Mesenchymal stem cell (in vitro differentiated cells and primary cell): ENCODE measurements around the gene PRR15L.

Source experiments
- DNase-seq: peaks from one replicate; pipeline ENCODE4 v3.0.0-alpha.2; 2013
- H2AFZ ChIP-seq: one replicate; pipeline ENCODE4 v1.6.1; 2013; ENCODE audit warnings: low read depth, mild to moderate bottlenecking, control low read depth, inconsistent platforms, low read length, moderate library complexity
- H2AK5ac ChIP-seq: 2 replicates; pipeline ENCODE4 v1.6.1; 2013; ENCODE audit warnings: low read length, moderate library complexity, mild to moderate bottlenecking, inconsistent platforms; ENCODE audit not compliant: severe bottlenecking
- H2BK120ac ChIP-seq: one replicate; pipeline ENCODE4 v1.6.1; 2013; ENCODE audit warnings: low read depth, mild to moderate bottlenecking, inconsistent platforms, low read length, moderate library complexity
- H2BK12ac ChIP-seq, 2 experiments: one replicate each; pipeline ENCODE4 v1.6.1; 2013; ENCODE audit warnings: inconsistent platforms in 2 of 2, low read length in 2 of 2, mild to moderate bottlenecking in 2 of 2, moderate library complexity in 2 of 2, control low read depth in 1 of 2
- H2BK15ac ChIP-seq: one replicate; pipeline ENCODE4 v1.6.1; 2013; ENCODE audit warnings: mild to moderate bottlenecking, low read depth, inconsistent platforms; ENCODE audit not compliant: poor library complexity, severe bottlenecking
- H2BK5ac ChIP-seq: 2 replicates; pipeline ENCODE4 v1.6.1; 2013; ENCODE audit warnings: low read depth, mild to moderate bottlenecking, low read length, control low read depth, inconsistent platforms; ENCODE audit not compliant: poor library complexity, severe bottlenecking
- H3K14ac ChIP-seq, 2 experiments: one replicate each; pipeline ENCODE4 v1.6.1; 2013; ENCODE audit warnings: inconsistent platforms in 2 of 2, low read length in 2 of 2, control low read depth in 1 of 2, mild to moderate bottlenecking in 1 of 2, moderate library complexity in 1 of 2
- H3K18ac ChIP-seq, 2 experiments: one replicate each; pipeline ENCODE4 v1.6.1; 2013; ENCODE audit warnings: inconsistent platforms in 2 of 2, low read length in 2 of 2, control low read depth in 1 of 2, low read depth in 1 of 2, mild to moderate bottlenecking in 1 of 2
- H3K23ac ChIP-seq, 2 experiments: one replicate each; pipeline ENCODE4 v1.6.1; 2013; ENCODE audit warnings: inconsistent platforms in 2 of 2, low read length in 2 of 2, mild to moderate bottlenecking in 2 of 2, moderate library complexity in 2 of 2, control low read depth in 1 of 2
- H3K27ac ChIP-seq: 2 replicates; pipeline ENCODE4 v1.5.1; 2013; ENCODE audit warnings: mild to moderate bottlenecking, moderate library complexity, low read length, control low read depth, inconsistent platforms; ENCODE audit not compliant: poor library complexity, severe bottlenecking
- H3K27me3 ChIP-seq, 2 experiments: 2 replicates each; pipeline versions ENCODE4 v1.6.1 to v1.7.0; 2013; ENCODE audit warnings: low read length in 2 of 2, mild to moderate bottlenecking in 2 of 2, moderate library complexity in 2 of 2, control low read depth in 1 of 2, inconsistent platforms in 1 of 2; ENCODE audit not compliant: control insufficient read depth in 1 of 2, insufficient read depth in 1 of 2
- H3K36me3 ChIP-seq, 2 experiments: 2 replicates each; pipeline versions ENCODE4 v1.6.1 to v1.7.0; 2013; ENCODE audit warnings: low read length in 2 of 2, control low read depth in 1 of 2, inconsistent platforms in 1 of 2, low read depth in 1 of 2, mild to moderate bottlenecking in 1 of 2; ENCODE audit not compliant: insufficient read depth in 2 of 2, control insufficient read depth in 1 of 2
- H3K4ac ChIP-seq, 2 experiments: one replicate each; pipeline ENCODE4 v1.6.1; 2013; ENCODE audit warnings: inconsistent platforms in 2 of 2, low read length in 2 of 2, mild to moderate bottlenecking in 2 of 2, moderate library complexity in 2 of 2, control low read depth in 1 of 2, low read depth in 1 of 2
- H3K4me1 ChIP-seq: 2 replicates; pipeline ENCODE4 v1.6.1; 2013; ENCODE audit warnings: low read depth, low read length, control low read depth; ENCODE audit not compliant: control insufficient read depth, insufficient read depth
- H3K4me2 ChIP-seq: 2 replicates; pipeline ENCODE4 v1.6.1; 2013; ENCODE audit warnings: low read length, mild to moderate bottlenecking, inconsistent platforms; ENCODE audit not compliant: poor library complexity, severe bottlenecking
- H3K4me3 ChIP-seq, 2 experiments: 2 replicates each; pipeline versions ENCODE4 v1.5.1 to v1.7.0; 2013; ENCODE audit warnings: low read length in 2 of 2, mild to moderate bottlenecking in 2 of 2, control low read depth in 1 of 2, low read depth in 1 of 2; ENCODE audit not compliant: insufficient read depth in 1 of 2
- H3K79me1 ChIP-seq: replicated peaks from 2 replicates; pipeline ENCODE4 v1.6.1; 2013; ENCODE audit warnings: mild to moderate bottlenecking, control low read depth, low read length, inconsistent platforms; ENCODE audit not compliant: poor library complexity, severe bottlenecking
- H3K9ac ChIP-seq: 2 replicates; pipeline ENCODE4 v1.7.0; 2013; ENCODE audit warnings: mild to moderate bottlenecking, low read length, moderate library complexity
- H3K9me3 ChIP-seq: 2 replicates; pipeline ENCODE4 v1.7.0; 2013; ENCODE audit warnings: mild to moderate bottlenecking, low read length; ENCODE audit not compliant: control insufficient read depth
- H4K8ac ChIP-seq: one replicate; pipeline ENCODE4 v1.6.1; 2013; ENCODE audit warnings: inconsistent platforms, mild to moderate bottlenecking, low read length, moderate library complexity
- H4K91ac ChIP-seq: one replicate; pipeline ENCODE4 v1.6.1; 2013; ENCODE audit warnings: mild to moderate bottlenecking, low read length, inconsistent platforms
- WGBS: methylation state at CpG from one replicate; pipeline ENCODE4 v1.1.7; 2013; ENCODE audit warnings: mixed read lengths; 5-methylcytosine and 5-hydroxymethylcytosine counted together

The PRR15L gene

DNA sequence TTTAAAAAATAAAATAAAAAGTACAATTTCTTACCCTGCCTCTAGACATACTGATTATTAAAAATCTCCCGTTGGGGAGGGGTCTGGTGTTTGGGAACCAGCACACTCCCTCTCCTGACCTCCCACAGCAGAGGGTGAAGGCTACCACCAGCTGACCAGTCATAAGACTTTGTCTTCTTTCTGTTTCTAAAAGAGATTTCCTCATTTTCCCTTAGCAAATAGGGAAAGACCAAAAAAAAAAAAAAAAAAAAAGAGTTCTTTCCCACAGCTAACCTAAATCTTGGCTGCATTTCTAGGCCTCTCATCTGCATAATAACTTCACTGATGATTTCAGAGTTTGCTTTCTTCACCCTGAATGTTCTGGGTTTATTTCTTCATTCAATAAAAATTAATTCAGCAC, 43.5 kb upstream of the PRR15L start:
- no peak overlapping the region for H3K18ac ChIP-seq
- H3K27ac ChIP-seq, result no peak overlapping the region
- H3K4me2 ChIP-seq, result no peak overlapping the region
- H3K4me1 ChIP-seq, result peaks cover 31% of the 10 kb centered on the region
- no peaks in the 10 kb centered on the region for H3K79me1 ChIP-seq
- no peak overlapping the region for H2BK12ac ChIP-seq
- no peak overlapping the region for H3K23ac ChIP-seq
- H3K4me3 ChIP-seq, result no peak overlapping the region
- no peak overlapping the region for H2BK120ac ChIP-seq
- H4K91ac ChIP-seq, result no peak overlapping the region
- H3K36me3 ChIP-seq, result no peaks in the 10 kb centered on the region
- DNase-seq, result peak; percentile 50
- peaks cover 0 to 3% of the 10 kb centered on the region in 2 experiments for H3K27me3 ChIP-seq
- H2AK5ac ChIP-seq, result peak overlapping the region; percentile 62
- no peak overlapping the region for H3K14ac ChIP-seq
- H2AFZ ChIP-seq, result no peak overlapping the region
- H3K9ac ChIP-seq, result no peak overlapping the region
- WGBS, result 100% methylated on average over 1 of the region's 1 CpG
- H2BK5ac ChIP-seq, result no peak overlapping the region
- no peak overlapping the region for H4K8ac ChIP-seq
- no peaks in the 10 kb centered on the region for H3K9me3 ChIP-seq
- H2BK15ac ChIP-seq, result no peak overlapping the region
- H3K4ac ChIP-seq, result peak overlapping the region in 1 of 2 experiments; percentile 38

GRCh38 chr17:47999582-47999981, 41.9 kb upstream of the PRR15L start:
- peak overlapping the region; percentile 44 for H2BK15ac ChIP-seq
- WGBS, result 33% methylated on average over 4 of the region's 4 CpGs

GRCh38 chr17:47998044-47998443, 40.4 kb upstream of the PRR15L start:
- Histone ChIP-seq H2BK15ac (no peak overlapping the region), H3K36me3 (no peaks in the 10 kb centered on the region), H3K14ac (no peak overlapping the region), H2AK5ac (no peak overlapping the region), H3K4me1 (peaks cover 18% of the 10 kb centered on the region), H3K4me2 (no peak overlapping the region), H2BK12ac (peak overlapping the region in 1 of 2 experiments; percentile 15), H3K4me3 (no peak overlapping the region), H3K4ac (no peak overlapping the region), H3K9me3 (no peaks in the 10 kb centered on the region), H3K27ac (no peak overlapping the region), H2AFZ (no peak overlapping the region), H3K18ac (peak overlapping the region in 1 of 2 experiments; percentile 14), H3K27me3 (peaks cover 0 to 20% of the 10 kb centered on the region in 2 experiments), H4K91ac (no peak overlapping the region), H3K9ac (no peak overlapping the region), H3K79me1 (no peaks in the 10 kb centered on the region), H3K23ac (no peak overlapping the region), H2BK120ac (no peak overlapping the region), H2BK5ac (no peak overlapping the region), H4K8ac (no peak overlapping the region)
- WGBS, result 92% methylated on average over 6 of the region's 7 CpGs
- no peak for DNase-seq

More at GRCh38 chr17:47999582-47999981, 41.9 kb upstream of the PRR15L start:
- H3K14ac ChIP-seq, result no peak overlapping the region
- no peak overlapping the region for H3K23ac ChIP-seq
- peak overlapping the region; percentile 84 for H4K8ac ChIP-seq
- H2AFZ ChIP-seq, result peak overlapping the region; percentile 1
- no peak overlapping the region for H3K4ac ChIP-seq
- H3K4me3 ChIP-seq, result no peak overlapping the region
- no peak overlapping the region for H3K27ac ChIP-seq
- H2BK120ac ChIP-seq, result peak overlapping the region; percentile 52
- peak; percentile 39 for DNase-seq
- peak overlapping the region; percentile 27 to 73 for H2BK12ac ChIP-seq
- H3K79me1 ChIP-seq, result no peaks in the 10 kb centered on the region
- no peak overlapping the region for H2BK5ac ChIP-seq
- H2AK5ac ChIP-seq, result no peak overlapping the region
- H3K4me1 ChIP-seq, result peaks cover 27% of the 10 kb centered on the region
- no peak overlapping the region for H3K4me2 ChIP-seq
- H3K9ac ChIP-seq, result peak overlapping the region; percentile 42
- H3K36me3 ChIP-seq, result no peaks in the 10 kb centered on the region
- H3K18ac ChIP-seq, result peak overlapping the region in 1 of 2 experiments; percentile 79
- H4K91ac ChIP-seq, result peak overlapping the region; percentile 65
- peaks cover 0 to 14% of the 10 kb centered on the region in 2 experiments for H3K27me3 ChIP-seq
- H3K9me3 ChIP-seq, result no peaks in the 10 kb centered on the region

GRCh38 chr17:47997586-47997985, 39.9 kb upstream of the PRR15L start:
- no peak overlapping the region for H3K27ac ChIP-seq
- H2BK15ac ChIP-seq, result no peak overlapping the region
- H2BK120ac ChIP-seq, result no peak overlapping the region
- no peak overlapping the region for H3K4ac ChIP-seq
- no peak overlapping the region for H2AFZ ChIP-seq
- H3K36me3 ChIP-seq, result no peaks in the 10 kb centered on the region
- H3K27me3 ChIP-seq, result peaks cover 0 to 20% of the 10 kb centered on the region in 2 experiments
- no peak overlapping the region for H3K4me3 ChIP-seq
- H3K14ac ChIP-seq, result no peak overlapping the region
- H2BK5ac ChIP-seq, result no peak overlapping the region
- no peak overlapping the region for H2AK5ac ChIP-seq
- 97% methylated on average over 3 of the region's 7 CpGs for WGBS
- no peak overlapping the region for H4K8ac ChIP-seq
- H3K4me2 ChIP-seq, result no peak overlapping the region
- H3K23ac ChIP-seq, result no peak overlapping the region
- no peak overlapping the region for H3K9ac ChIP-seq
- H4K91ac ChIP-seq, result no peak overlapping the region
- H2BK12ac ChIP-seq, result no peak overlapping the region
- no peaks in the 10 kb centered on the region for H3K9me3 ChIP-seq
- no peaks in the 10 kb centered on the region for H3K79me1 ChIP-seq
- no peak overlapping the region for H3K18ac ChIP-seq
- DNase-seq, result no peak
- H3K4me1 ChIP-seq, result peaks cover 17% of the 10 kb centered on the region
